Memory B cell (primary cell): ENCODE measurements around the gene NOP16.
A peak's percentile ranks its signal among the peaks of the same experiment; 100 is the strongest.

ENCODE experiments used
- ATAC-seq: fragments of 150-1000 bp; cut with Tn5 transposase; 2 replicates; pipeline ENCODE4 v1.10.0; 2021; ENCODE audit warnings: low read depth, mild to moderate bottlenecking, moderate library complexity
- DNase-seq, 2 donors: peaks; one replicate each; pipeline ENCODE4 v3.0.0; 2022; ENCODE audit warnings: low spot score in 2 of 2
- H3K27ac Mint-ChIP-seq: one replicate; pipeline ENCODE4 v1.8.0; 2022; ENCODE audit warnings: mild to moderate bottlenecking, moderate library complexity, mixed read lengths
- H3K27me3 Mint-ChIP-seq: one replicate; pipeline ENCODE4 v1.8.0; 2022; ENCODE audit warnings: mixed read lengths
- H3K36me3 Mint-ChIP-seq: one replicate; pipeline ENCODE4 v1.8.0; 2022; ENCODE audit warnings: mild to moderate bottlenecking, mixed read lengths
- H3K4me1 Mint-ChIP-seq: one replicate; pipeline ENCODE4 v1.8.0; 2022; ENCODE audit warnings: mixed read lengths
- H3K4me3 Mint-ChIP-seq: one replicate; pipeline ENCODE4 v1.8.0; 2022; ENCODE audit warnings: mild to moderate bottlenecking, moderate library complexity, mixed read lengths
- H3K9me3 Mint-ChIP-seq: one replicate; pipeline ENCODE4 v1.8.0; 2022; ENCODE audit warnings: mixed read lengths

The NOP16 gene

GRCh38 chr5:176366232-176366894 is 22.0 kb downstream of the NOP16 start:
- H3K9me3 Mint-ChIP-seq, result no peaks in the 10 kb centered on the region
- ATAC-seq, result no peak
- H3K36me3 Mint-ChIP-seq, result peaks cover 9% of the 10 kb centered on the region
- peaks cover 9% of the 10 kb centered on the region for H3K4me1 Mint-ChIP-seq
- H3K4me3 Mint-ChIP-seq, result peak overlapping the region; percentile 79
- DNase-seq, result no peak
- no peak overlapping the region for H3K27ac Mint-ChIP-seq
- no peaks in the 10 kb centered on the region for H3K27me3 Mint-ChIP-seq

GRCh38 chr5:176365351-176366231 is 22.8 kb downstream of the NOP16 start, which contains the start of gene ARL10:
Gene ARL10, plus strand, starts transcription at chr5:176365487. Its CDS starts 77 bp downstream, at chr5:176365564.
- no peaks in the 10 kb centered on the region for H3K27me3 Mint-ChIP-seq
- no peaks in the 10 kb centered on the region for H3K9me3 Mint-ChIP-seq
- no peak within 1 kb of the TSS for H3K27ac Mint-ChIP-seq
- peaks cover 7% of the 10 kb centered on the region for H3K36me3 Mint-ChIP-seq
- ATAC-seq (peak; percentile 17), DNase-seq (peak in 1 of 2 donors; percentile 53)
- H3K4me1 Mint-ChIP-seq, result peaks cover 12% of the 10 kb centered on the region
- peak within 1 kb of the TSS; percentile 79 for H3K4me3 Mint-ChIP-seq

- DNase-seq, result no peak
- peaks cover 7% of the 10 kb centered on the region for H3K36me3 Mint-ChIP-seq
- H3K27ac Mint-ChIP-seq, result no peak overlapping the region
- H3K4me1 Mint-ChIP-seq, result peaks cover 12% of the 10 kb centered on the region
- no peaks in the 10 kb centered on the region for H3K9me3 Mint-ChIP-seq
- no peaks in the 10 kb centered on the region for H3K27me3 Mint-ChIP-seq
- no peak for ATAC-seq
- peak overlapping the region; percentile 77 for H3K4me3 Mint-ChIP-seq
These were observed 23.5 kb downstream of the NOP16 start for GRCh38 chr5:176364765-176365350.

GRCh38 chr5:176362233-176362490 is 26.2 kb downstream of the NOP16 start:
- Mint-ChIP-seq H3K27ac (peak overlapping the region; percentile 93), H3K36me3 (peaks cover 8% of the 10 kb centered on the region), H3K27me3 (no peaks in the 10 kb centered on the region), H3K9me3 (no peaks in the 10 kb centered on the region), H3K4me3 (peak overlapping the region; percentile 97), H3K4me1 (peaks cover 20% of the 10 kb centered on the region)
- no peak for DNase-seq
- peak; percentile 40 for ATAC-seq

- peak within 1 kb of the TSS; percentile 93 for H3K27ac Mint-ChIP-seq
- DNase-seq (peak; percentile 85), ATAC-seq (peak; percentile 90)
- H3K4me3 Mint-ChIP-seq, result peak within 1 kb of the TSS; percentile 97
- peaks cover 8% of the 10 kb centered on the region for H3K36me3 Mint-ChIP-seq
- H3K9me3 Mint-ChIP-seq, result no peaks in the 10 kb centered on the region
- H3K4me1 Mint-ChIP-seq, result peaks cover 19% of the 10 kb centered on the region
- no peaks in the 10 kb centered on the region for H3K27me3 Mint-ChIP-seq
These were observed 26.8 kb downstream of the NOP16 start, which contains the start of gene KIAA1191 for GRCh38 chr5:176361437-176362232. Gene KIAA1191, minus strand, starts transcription at chr5:176361764. Its CDS starts 2,256 bp downstream, at chr5:176359508.

- Mint-ChIP-seq H3K4me3 (peak overlapping the region; percentile 97), H3K9me3 (no peaks in the 10 kb centered on the region), H3K4me1 (peaks cover 18% of the 10 kb centered on the region), H3K27ac (peak overlapping the region; percentile 93), H3K27me3 (no peaks in the 10 kb centered on the region), H3K36me3 (peaks cover 8% of the 10 kb centered on the region)
- ATAC-seq, result no peak
- DNase-seq, result no peak
These were observed 27.4 kb downstream of the NOP16 start for GRCh38 chr5:176360894-176361436.

- Mint-ChIP-seq H3K4me1 (peaks cover 20% of the 10 kb centered on the region), H3K9me3 (no peaks in the 10 kb centered on the region), H3K27me3 (no peaks in the 10 kb centered on the region), H3K27ac (peak overlapping the region; percentile 31), H3K4me3 (peak overlapping the region; percentile 29), H3K36me3 (peaks cover 12% of the 10 kb centered on the region)
- no peak for ATAC-seq
- DNase-seq, result no peak
These were observed 28.7 kb downstream of the NOP16 start for GRCh38 chr5:176359658-176360057.

- Mint-ChIP-seq H3K4me1 (peaks cover 23% of the 10 kb centered on the region), H3K27me3 (no peaks in the 10 kb centered on the region), H3K36me3 (peaks cover 24% of the 10 kb centered on the region), H3K4me3 (no peak overlapping the region), H3K9me3 (no peaks in the 10 kb centered on the region), H3K27ac (no peak overlapping the region)
- DNase-seq (no peak), ATAC-seq (no peak)
These were observed 32.2 kb downstream of the NOP16 start for GRCh38 chr5:176356179-176356566.

- DNase-seq (no peak), ATAC-seq (no peak)
- no peak overlapping the region for H3K27ac Mint-ChIP-seq
- H3K27me3 Mint-ChIP-seq, result no peaks in the 10 kb centered on the region
- H3K4me1 Mint-ChIP-seq, result peaks cover 20% of the 10 kb centered on the region
- H3K36me3 Mint-ChIP-seq, result peaks cover 25% of the 10 kb centered on the region
- H3K9me3 Mint-ChIP-seq, result no peaks in the 10 kb centered on the region
- H3K4me3 Mint-ChIP-seq, result no peak overlapping the region
These were observed 32.8 kb downstream of the NOP16 start for GRCh38 chr5:176355400-176356178.

GRCh38 chr5:176353533-176353932 is 34.9 kb downstream of the NOP16 start:
- Mint-ChIP-seq H3K27me3 (no peaks in the 10 kb centered on the region), H3K4me1 (peaks cover 15% of the 10 kb centered on the region), H3K4me3 (no peak overlapping the region), H3K27ac (no peak overlapping the region), H3K36me3 (peaks cover 40% of the 10 kb centered on the region), H3K9me3 (no peaks in the 10 kb centered on the region)
- DNase-seq, result no peak
- ATAC-seq, result no peak

- Mint-ChIP-seq H3K27me3 (no peaks in the 10 kb centered on the region), H3K27ac (peak overlapping the region; percentile 22), H3K4me3 (no peak overlapping the region), H3K9me3 (no peaks in the 10 kb centered on the region), H3K4me1 (peaks cover 10% of the 10 kb centered on the region), H3K36me3 (peaks cover 39% of the 10 kb centered on the region)
- no peak for ATAC-seq
- no peak for DNase-seq
These were observed 36.1 kb downstream of the NOP16 start for GRCh38 chr5:176352116-176352878.

- Mint-ChIP-seq H3K4me1 (peaks cover 9% of the 10 kb centered on the region), H3K36me3 (peaks cover 40% of the 10 kb centered on the region), H3K9me3 (no peaks in the 10 kb centered on the region), H3K27me3 (no peaks in the 10 kb centered on the region), H3K4me3 (no peak overlapping the region), H3K27ac (peak overlapping the region; percentile 74)
- DNase-seq (no peak), ATAC-seq (no peak)
These were observed 38.0 kb downstream of the NOP16 start for GRCh38 chr5:176350416-176350815.
